Fibroblast of lung (primary cell): Measurements from ENCODE around the gene ZNF605.

Source experiments
- CTCF ChIP-seq, 2 donors: IDR thresholded peaks in 1 of 2; conservative IDR thresholded peaks in 1 of 2; 1 replicate in 1 of 2; 2 replicates in 1 of 2; pipeline ENCODE4 v1.5.1; 2011 to 2012; ENCODE audit warnings: low read length in 2 of 2, control low read depth in 1 of 2, inconsistent platforms in 1 of 2, low read depth in 1 of 2, mild to moderate bottlenecking in 1 of 2
- EZH2 ChIP-seq: IDR thresholded peaks from 2 replicates; pipeline ENCODE4 v1.5.1; 2012; ENCODE audit warnings: low read length, control low read depth, mild to moderate bottlenecking; ENCODE audit errors: missing control alignments

GRCh38 chr12:132887513-132888351, 68.4 kb downstream of the ZNF605 start, which contains the start of gene CHFR:
- TF ChIP-seq CTCF (conservative IDR thresholded peaks at IDR 0.05 in 1 of 2, IDR thresholded peaks at IDR 0.05 in 1 of 2; ENCODE audit: low read depth in 1 of 2, low read length in 2 of 2) (no peak), EZH2 (no peak)
